ENCODE data around the gene LTF.
"Not testable (repeated sequence)": the region's sequence is repeated elsewhere in the genome, so short reads cannot be mapped to it uniquely, and the experiment has no call there.

DNA sequence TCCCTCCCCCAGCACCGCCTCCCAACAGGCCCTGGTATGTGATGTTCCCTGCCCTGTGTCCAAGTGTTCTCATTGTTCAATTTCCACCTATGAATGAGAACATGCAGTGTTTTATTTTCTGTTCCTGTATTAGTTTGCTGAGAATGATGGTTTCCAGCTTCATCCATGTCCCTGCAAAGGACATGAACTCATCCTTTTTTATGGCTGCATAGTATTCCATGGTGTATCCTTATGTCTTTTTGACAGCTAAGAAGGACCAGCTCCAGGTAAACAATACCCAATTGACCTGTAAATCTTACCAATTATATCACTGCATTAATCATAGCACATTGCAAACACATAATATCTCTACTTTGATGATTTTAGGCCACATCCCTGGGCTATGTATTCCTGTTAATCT lies 33.8 kb downstream of the LTF start:
- TF ChIP-seq POLR2A (IDR thresholded peaks at IDR 0.05; ENCODE audit: low read depth, low read length); TAF1 (IDR thresholded peaks at IDR 0.05; ENCODE audit: low read depth, low read length); POLR2AphosphoS5 (IDR thresholded peaks at IDR 0.05; ENCODE audit: low read depth, low read length); SPI1 (IDR thresholded peaks at IDR 0.05; ENCODE audit: low read depth, low read length); PAX5 (IDR thresholded peaks at IDR 0.05; ENCODE audit: insufficient read depth, low read length, severe bottlenecking); POU2F2 (IDR thresholded peaks at IDR 0.05; ENCODE audit: low read depth, low read length): not testable (repeated sequence)

All from GM12891 (cell line).